ENCODE measurements around the gene RANBP2.

RANBP2 gene

DNA sequence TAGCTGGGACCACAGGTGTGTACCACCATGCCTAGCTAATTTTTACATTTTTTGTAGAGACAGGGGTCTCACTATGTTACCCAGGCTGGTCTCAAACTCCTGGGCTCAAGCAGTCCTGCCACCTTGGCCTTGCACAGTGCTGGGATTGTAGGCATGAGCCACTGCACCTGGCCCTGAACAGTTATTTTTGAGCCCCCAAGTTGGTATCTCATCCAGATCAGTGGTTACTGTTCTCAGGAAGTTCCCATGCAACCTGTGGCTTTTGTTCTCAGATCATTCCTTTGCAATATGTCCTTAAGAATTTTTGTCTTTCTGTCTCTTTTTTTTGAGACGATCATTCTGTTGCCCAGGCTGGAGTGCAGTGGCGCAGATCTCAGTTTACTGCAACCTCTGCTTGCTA, 59.6 kb downstream of the RANBP2 start:
- no peak for TF ChIP-seq ZBTB7A (IDR thresholded peaks at IDR 0.05; ENCODE audit: low read depth)
- TF ChIP-seq, protein P1, sequence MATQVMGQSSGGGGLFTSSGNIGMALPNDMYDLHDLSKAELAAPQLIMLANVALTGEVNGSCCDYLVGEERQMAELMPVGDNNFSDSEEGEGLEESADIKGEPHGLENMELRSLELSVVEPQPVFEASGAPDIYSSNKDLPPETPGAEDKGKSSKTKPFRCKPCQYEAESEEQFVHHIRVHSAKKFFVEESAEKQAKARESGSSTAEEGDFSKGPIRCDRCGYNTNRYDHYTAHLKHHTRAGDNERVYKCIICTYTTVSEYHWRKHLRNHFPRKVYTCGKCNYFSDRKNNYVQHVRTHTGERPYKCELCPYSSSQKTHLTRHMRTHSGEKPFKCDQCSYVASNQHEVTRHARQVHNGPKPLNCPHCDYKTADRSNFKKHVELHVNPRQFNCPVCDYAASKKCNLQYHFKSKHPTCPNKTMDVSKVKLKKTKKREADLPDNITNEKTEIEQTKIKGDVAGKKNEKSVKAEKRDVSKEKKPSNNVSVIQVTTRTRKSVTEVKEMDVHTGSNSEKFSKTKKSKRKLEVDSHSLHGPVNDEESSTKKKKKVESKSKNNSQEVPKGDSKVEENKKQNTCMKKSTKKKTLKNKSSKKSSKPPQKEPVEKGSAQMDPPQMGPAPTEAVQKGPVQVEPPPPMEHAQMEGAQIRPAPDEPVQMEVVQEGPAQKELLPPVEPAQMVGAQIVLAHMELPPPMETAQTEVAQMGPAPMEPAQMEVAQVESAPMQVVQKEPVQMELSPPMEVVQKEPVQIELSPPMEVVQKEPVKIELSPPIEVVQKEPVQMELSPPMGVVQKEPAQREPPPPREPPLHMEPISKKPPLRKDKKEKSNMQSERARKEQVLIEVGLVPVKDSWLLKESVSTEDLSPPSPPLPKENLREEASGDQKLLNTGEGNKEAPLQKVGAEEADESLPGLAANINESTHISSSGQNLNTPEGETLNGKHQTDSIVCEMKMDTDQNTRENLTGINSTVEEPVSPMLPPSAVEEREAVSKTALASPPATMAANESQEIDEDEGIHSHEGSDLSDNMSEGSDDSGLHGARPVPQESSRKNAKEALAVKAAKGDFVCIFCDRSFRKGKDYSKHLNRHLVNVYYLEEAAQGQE (IDR thresholded peaks at IDR 0.05; ENCODE audit: low read depth) = no peak
- TF ChIP-seq TAF1 (IDR thresholded peaks at IDR 0.05; ENCODE audit: low read depth) = no peak
- no peak for TF ChIP-seq TCF12 (IDR thresholded peaks at IDR 0.05; ENCODE audit: low read depth)
- no peak for TF ChIP-seq FOXM1 (IDR thresholded peaks at IDR 0.05; ENCODE audit: borderline replicate concordance, low read depth)
- TF ChIP-seq YY1 (IDR thresholded peaks at IDR 0.05; ENCODE audit: low read depth) = no peak
- no peak for TF ChIP-seq EGR1 (IDR thresholded peaks at IDR 0.05)

DNA sequence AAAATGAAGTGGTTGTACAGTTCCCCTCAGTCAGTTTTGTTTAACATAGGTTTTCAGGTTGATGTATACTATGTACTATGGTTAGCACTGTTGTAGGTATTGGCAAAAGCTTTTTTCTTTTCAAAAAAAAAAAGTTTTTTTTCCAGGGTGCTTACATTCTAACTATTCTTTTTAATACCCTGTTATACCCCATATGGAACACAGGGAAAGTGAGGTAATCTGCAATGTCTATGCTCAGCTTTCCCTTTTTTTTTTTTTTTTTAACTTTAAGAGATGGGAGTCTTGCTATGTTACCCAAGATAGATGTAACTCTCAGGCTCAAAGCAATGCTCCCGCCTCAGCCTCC, 66.7 kb downstream of the RANBP2 start:
- TF ChIP-seq FOXM1 (IDR thresholded peaks at IDR 0.05; ENCODE audit: borderline replicate concordance, low read depth) = no peak
- TF ChIP-seq, protein P2, sequence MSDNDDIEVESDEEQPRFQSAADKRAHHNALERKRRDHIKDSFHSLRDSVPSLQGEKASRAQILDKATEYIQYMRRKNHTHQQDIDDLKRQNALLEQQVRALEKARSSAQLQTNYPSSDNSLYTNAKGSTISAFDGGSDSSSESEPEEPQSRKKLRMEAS (IDR thresholded peaks at IDR 0.05) = no peak
- TF ChIP-seq RAD21 (IDR thresholded peaks at IDR 0.05; ENCODE audit: low read depth) = no peak

DNA sequence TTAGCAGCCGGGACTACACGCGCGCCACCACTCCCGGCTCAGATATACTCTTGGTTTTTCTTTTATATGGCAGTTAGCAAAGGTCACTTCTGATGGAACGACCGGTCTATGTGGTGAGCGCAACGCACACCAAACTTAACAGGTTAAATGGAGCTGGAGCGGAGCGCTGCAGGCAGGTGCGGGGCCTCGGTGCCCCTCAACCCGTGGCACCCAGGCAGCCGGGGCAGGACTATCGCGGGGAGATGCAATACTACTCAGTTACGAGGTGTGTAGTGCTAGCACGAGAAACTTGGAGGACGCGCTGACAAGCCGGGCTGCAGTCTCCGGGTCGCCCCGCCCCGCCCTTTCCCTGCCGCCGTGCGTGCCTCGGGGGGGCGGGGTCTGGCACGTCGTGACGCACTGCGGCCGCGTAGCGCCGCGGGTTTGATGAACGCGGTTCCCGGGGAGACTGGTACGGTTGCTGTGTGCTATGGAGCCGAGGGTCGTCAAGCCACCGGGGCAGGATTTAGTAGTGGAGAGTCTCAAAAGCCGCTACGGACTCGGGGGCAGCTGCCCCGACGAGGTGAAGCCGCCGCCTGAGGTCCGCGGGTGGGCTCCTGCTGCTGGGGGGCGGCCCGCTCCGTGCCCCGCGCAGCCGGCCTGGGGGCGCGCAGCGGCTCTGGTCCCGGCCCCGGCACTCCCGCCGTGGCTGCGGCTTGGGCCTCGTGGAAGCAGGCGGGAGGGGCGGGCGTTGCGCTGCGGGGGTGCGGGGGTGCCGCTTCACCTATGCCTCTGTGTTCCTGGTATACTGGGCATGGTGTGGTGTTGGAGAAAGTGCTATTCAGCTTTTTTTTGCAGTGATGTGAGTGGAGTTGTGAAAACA, 67.3 kb downstream of the RANBP2 start, which contains the start of gene CCDC138:
TSS of gene CCDC138 (plus strand) at position 418 of the 862 bp plus-strand sequence. CDS start at position 470, 52 bp downstream.
- peak; percentile 59; the same call in 1 of the 2 replicates for TF ChIP-seq TAF1 (IDR thresholded peaks at IDR 0.05; ENCODE audit: low read depth)
- TF ChIP-seq YY1 (IDR thresholded peaks at IDR 0.05; ENCODE audit: low read depth) = no peak
- no peak for TF ChIP-seq CEBPB (IDR thresholded peaks at IDR 0.05)
- TF ChIP-seq, protein P2 (IDR thresholded peaks at IDR 0.05) = peak; percentile 66
- TF ChIP-seq RAD21 (IDR thresholded peaks at IDR 0.05; ENCODE audit: low read depth) = no peak
- peak; percentile 85 for TF ChIP-seq ZBTB7A (IDR thresholded peaks at IDR 0.05; ENCODE audit: low read depth)
- TF ChIP-seq NFIC (IDR thresholded peaks at IDR 0.05) = no peak
- TF ChIP-seq EGR1 (IDR thresholded peaks at IDR 0.05) = 0 out of 2 replicates have a peak, but pooled peaks have one; percentile 26
- 0 out of 2 replicates have a peak, but pooled peaks have one; percentile 18 for TF ChIP-seq TCF12 (IDR thresholded peaks at IDR 0.05; ENCODE audit: low read depth)
- TF ChIP-seq EP300 (IDR thresholded peaks at IDR 0.05; ENCODE audit: borderline replicate concordance) = no peak
- TF ChIP-seq TEAD4 (IDR thresholded peaks at IDR 0.05) = peak; percentile 43
- peak; percentile 65; the same call in 1 of the 2 replicates for TF ChIP-seq CREB1 (IDR thresholded peaks at IDR 0.05; ENCODE audit: low read depth)
- TF ChIP-seq, protein P1 (IDR thresholded peaks at IDR 0.05; ENCODE audit: low read depth) = no peak

DNA sequence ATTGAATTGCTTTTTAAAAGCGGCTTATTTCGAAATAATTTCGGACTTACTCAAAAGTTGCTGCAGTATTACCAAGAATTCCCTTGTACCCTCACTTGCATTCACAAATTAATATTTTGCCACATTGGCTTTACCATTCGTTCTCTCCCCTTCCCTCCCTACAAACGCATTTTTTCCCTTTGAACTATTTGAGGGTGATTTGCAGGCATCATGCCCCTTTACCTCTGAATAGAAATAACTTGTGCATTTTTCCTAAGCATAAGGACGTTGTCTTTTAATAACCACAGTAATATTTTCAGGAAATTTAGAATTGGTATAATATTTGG, 67.9 kb downstream of the RANBP2 start:
- TF ChIP-seq CREB1 (IDR thresholded peaks at IDR 0.05; ENCODE audit: low read depth) (no peak), FOXM1 (IDR thresholded peaks at IDR 0.05; ENCODE audit: borderline replicate concordance, low read depth) (no peak), YY1 (IDR thresholded peaks at IDR 0.05; ENCODE audit: low read depth) (no peak), EP300 (IDR thresholded peaks at IDR 0.05; ENCODE audit: borderline replicate concordance) (no peak), TAF1 (IDR thresholded peaks at IDR 0.05; ENCODE audit: low read depth) (no peak), TEAD4 (IDR thresholded peaks at IDR 0.05) (no peak), RAD21 (IDR thresholded peaks at IDR 0.05; ENCODE audit: low read depth) (no peak), EGR1 (IDR thresholded peaks at IDR 0.05) (no peak)
- TF ChIP-seq, protein P2 (IDR thresholded peaks at IDR 0.05) = no peak

DNA sequence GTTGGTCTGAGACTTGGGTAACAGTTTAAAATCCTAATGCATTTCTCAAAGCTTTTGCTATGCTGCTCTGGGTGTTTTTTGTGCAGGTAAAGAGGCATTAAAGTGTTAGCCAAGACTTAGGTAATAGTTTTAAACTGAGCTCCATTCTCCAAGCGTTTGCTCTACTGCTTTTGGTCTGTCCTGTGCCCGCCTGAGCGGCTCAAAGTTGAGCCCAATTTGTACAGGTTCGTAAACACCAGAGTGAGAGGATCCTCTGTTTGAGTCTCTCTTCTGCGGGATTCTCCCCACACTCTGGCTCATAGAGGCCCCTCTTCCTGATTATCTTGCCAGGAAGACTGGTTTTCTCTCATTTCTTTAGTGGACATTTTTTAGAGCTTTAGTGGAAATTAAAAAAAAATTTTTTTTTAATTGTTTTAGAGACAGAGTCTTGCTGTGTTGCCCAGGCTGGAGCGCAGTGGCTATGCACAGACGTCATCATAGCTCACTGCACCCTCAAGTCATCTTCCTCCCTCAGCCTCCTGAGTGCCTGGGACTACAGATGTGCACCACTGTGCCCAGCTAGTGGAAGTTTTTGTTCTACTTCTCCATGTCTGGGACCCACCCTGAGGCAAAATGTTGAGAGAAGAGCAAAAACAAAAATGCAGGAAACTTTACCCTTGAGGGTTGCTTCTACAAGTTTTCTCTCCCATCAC, 83.9 kb downstream of the RANBP2 start:
- TF ChIP-seq TAF1 (IDR thresholded peaks at IDR 0.05; ENCODE audit: low read depth) (no peak), EGR1 (IDR thresholded peaks at IDR 0.05) (no peak), ZBTB7A (IDR thresholded peaks at IDR 0.05; ENCODE audit: low read depth) (no peak), CEBPB (IDR thresholded peaks at IDR 0.05) (no peak), YY1 (IDR thresholded peaks at IDR 0.05; ENCODE audit: low read depth) (no peak), FOXM1 (IDR thresholded peaks at IDR 0.05; ENCODE audit: borderline replicate concordance, low read depth) (no peak), NFIC (IDR thresholded peaks at IDR 0.05) (no peak), TCF12 (IDR thresholded peaks at IDR 0.05; ENCODE audit: low read depth) (no peak), TEAD4 (IDR thresholded peaks at IDR 0.05) (no peak), CREB1 (IDR thresholded peaks at IDR 0.05; ENCODE audit: low read depth) (no peak), EP300 (IDR thresholded peaks at IDR 0.05; ENCODE audit: borderline replicate concordance) (no peak), RAD21 (IDR thresholded peaks at IDR 0.05; ENCODE audit: low read depth) (no peak)
- TF ChIP-seq, protein P3, sequence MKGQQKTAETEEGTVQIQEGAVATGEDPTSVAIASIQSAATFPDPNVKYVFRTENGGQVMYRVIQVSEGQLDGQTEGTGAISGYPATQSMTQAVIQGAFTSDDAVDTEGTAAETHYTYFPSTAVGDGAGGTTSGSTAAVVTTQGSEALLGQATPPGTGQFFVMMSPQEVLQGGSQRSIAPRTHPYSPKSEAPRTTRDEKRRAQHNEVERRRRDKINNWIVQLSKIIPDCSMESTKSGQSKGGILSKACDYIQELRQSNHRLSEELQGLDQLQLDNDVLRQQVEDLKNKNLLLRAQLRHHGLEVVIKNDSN (IDR thresholded peaks at IDR 0.05) = no peak
- TF ChIP-seq, protein P2 (IDR thresholded peaks at IDR 0.05) = no peak
- TF ChIP-seq, protein P1 (IDR thresholded peaks at IDR 0.05; ENCODE audit: low read depth) = no peak

Data from Ishikawa (cell line).